Skeletal muscle satellite cell (primary cell): ENCODE data around the gene FAM72C. TPM values are rescaled to one million over a fixed set of nuclear protein-coding genes. Genes with fewer than 3 reads are reported as not detected.
"Not testable (repeated sequence)": the region's sequence is repeated elsewhere in the genome, so short reads cannot be mapped to it uniquely, and the experiment has no call there.

Experiments
- H3K27me3 ChIP-seq: 2 replicates; pipeline ENCODE4 v1.7.0; 2013; ENCODE audit warnings: low read length; ENCODE audit not compliant: control insufficient read depth, insufficient read depth
- H3K36me3 ChIP-seq: 2 replicates; pipeline ENCODE4 v1.7.0; 2013; ENCODE audit warnings: mild to moderate bottlenecking, control low read depth, low read length; ENCODE audit not compliant: insufficient read depth
- H3K4me1 ChIP-seq: 2 replicates; pipeline ENCODE4 v1.7.0; 2013; ENCODE audit warnings: low read length; ENCODE audit not compliant: control insufficient read depth, insufficient read depth
- H3K4me2 ChIP-seq: 2 replicates; pipeline ENCODE4 v1.7.0; 2013; ENCODE audit warnings: mild to moderate bottlenecking, low read length
- H3K4me3 ChIP-seq: 2 replicates; pipeline ENCODE4 v1.7.0; 2013; ENCODE audit warnings: low read length
- H3K9ac ChIP-seq: 2 replicates; pipeline ENCODE4 v1.7.0; 2013; ENCODE audit warnings: mild to moderate bottlenecking, low read depth, low read length, moderate library complexity
- H3K9me3 ChIP-seq: replicated peaks from 2 replicates; pipeline ENCODE4 v1.7.0; 2013; ENCODE audit warnings: mild to moderate bottlenecking, control low read depth, low read length
- small RNA-seq: library from RNA; depleted of rRNA; stranded (forward); fragments of <200 nt; gene quantifications from one replicate; pipeline ENCODE3, GENCODE V24; 2012

Gene FAM72C

DNA sequence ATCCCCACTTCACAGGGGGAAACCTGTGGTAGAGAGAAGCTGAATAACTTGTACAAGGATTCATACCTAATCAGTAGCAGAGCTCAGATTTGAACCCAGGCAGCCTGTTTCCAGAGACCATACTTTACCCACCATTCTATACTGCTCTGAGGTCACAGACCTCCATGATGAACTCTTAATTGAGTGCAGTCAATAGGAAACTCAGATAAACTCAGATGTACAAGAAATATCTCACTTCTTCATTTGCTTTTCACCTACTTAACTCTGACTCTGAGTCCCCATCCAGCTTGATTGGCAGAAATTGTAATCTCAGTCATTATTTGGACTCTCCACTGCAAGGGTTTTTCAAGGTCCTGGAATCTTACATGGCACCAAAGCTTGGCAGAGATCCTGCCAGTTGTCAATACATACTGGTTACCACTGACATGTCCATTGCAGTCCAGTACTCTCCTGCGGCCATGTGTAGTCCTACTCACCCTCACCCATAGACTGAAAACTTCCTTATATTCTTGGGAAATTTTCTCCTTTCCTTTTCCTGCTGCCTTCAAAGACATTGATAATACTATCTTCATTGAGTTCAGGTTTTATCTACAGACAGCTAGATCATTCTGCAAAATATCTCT lies 29.4 kb downstream of the FAM72C start:
- H3K27me3 ChIP-seq, H3K36me3 ChIP-seq, H3K4me2 ChIP-seq, H3K9ac ChIP-seq, H3K9me3 ChIP-seq, H3K4me1 ChIP-seq, H3K4me3 ChIP-seq: not testable (repeated sequence)

DNA sequence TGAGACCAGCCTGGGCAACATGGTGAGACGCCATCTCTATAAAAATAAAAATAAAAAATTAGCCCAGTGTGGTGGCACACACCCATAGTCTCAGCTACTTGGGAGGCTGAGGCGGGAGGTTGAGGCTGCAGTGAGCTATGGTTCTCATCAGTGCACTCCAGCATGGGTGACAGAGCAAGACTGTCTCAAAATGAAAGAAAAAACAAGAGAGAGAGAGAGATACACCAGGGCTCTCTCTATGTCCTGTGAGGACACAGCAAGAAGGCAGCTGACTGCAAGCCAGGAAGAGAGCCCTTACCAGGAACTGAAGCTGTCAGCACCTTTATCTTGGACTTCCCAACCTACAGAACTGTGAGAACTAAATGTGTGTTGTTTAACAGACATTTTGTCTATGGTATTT lies 32.1 kb downstream of the FAM72C start:
- not testable (repeated sequence) for H3K9me3 ChIP-seq, H3K4me3 ChIP-seq, H3K27me3 ChIP-seq, H3K36me3 ChIP-seq, H3K4me1 ChIP-seq, H3K4me2 ChIP-seq, H3K9ac ChIP-seq

- H3K4me1 ChIP-seq, H3K9me3 ChIP-seq, H3K4me2 ChIP-seq, H3K4me3 ChIP-seq, H3K9ac ChIP-seq, H3K36me3 ChIP-seq, H3K27me3 ChIP-seq: not testable (repeated sequence)
These were observed 32.9 kb downstream of the FAM72C start for GRCh38 chr1:143938922-143939321.

DNA sequence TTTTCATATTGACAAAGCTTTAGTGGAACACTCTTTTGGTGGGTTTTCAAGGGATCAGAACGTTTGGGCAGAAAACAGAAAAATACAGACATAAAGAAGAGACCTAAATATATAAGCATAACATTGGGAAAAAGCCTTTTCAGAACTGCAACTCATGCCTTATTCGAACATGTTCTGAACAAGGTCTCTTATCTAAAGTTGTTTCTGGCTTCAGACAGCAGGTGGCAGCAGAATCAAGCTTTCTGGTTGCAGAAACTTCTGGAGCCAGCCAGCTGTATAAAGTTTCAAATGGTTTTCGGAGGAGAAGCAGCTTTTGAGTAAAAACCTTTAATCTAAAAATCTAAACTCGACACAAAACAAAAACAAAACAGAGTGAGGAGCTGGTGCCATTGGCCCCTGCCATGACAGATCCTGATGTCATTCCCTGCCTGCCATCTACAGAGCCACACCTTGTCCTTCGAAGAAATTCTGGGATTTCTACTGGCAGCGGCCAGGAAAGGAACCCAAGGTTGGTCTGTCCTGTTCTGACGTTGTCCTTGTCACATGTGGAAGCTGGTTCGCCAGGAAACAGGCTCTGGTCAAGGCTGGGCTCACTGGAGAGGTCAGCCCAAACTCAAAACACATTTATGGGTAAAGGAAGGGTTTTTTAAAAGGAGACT lies 35.2 kb downstream of the FAM72C start:
- not testable (repeated sequence) for H3K4me3 ChIP-seq, H3K9ac ChIP-seq, H3K36me3 ChIP-seq, H3K9me3 ChIP-seq, H3K27me3 ChIP-seq, H3K4me2 ChIP-seq, H3K4me1 ChIP-seq

DNA sequence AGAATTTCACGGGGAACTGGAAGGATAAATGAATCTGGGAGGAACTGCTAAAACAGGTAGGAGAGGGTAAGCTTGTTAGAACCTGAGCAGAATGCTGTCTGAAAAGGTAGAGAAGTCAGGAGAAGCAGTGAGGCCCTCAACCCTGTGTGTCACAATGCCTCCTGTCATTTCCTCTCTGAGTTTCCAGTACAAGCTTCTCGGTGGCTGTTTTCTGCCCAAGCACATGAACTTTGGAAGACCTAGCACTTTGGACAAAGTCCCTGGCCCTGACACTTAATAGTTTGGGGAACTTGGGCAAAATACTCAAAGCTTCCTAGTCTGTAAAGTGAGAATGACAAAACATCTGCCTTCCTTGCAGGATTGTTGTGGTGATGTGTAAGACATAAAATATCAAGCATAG lies 52.7 kb downstream of the FAM72C start:
- not testable (repeated sequence) for H3K4me2 ChIP-seq, H3K9me3 ChIP-seq, H3K4me1 ChIP-seq, H3K27me3 ChIP-seq, H3K4me3 ChIP-seq, H3K9ac ChIP-seq, H3K36me3 ChIP-seq

GRCh38 chr1:143918552-143918951 lies 53.2 kb downstream of the FAM72C start:
- not testable (repeated sequence) for H3K4me1 ChIP-seq, H3K4me3 ChIP-seq, H3K9me3 ChIP-seq, H3K36me3 ChIP-seq, H3K27me3 ChIP-seq, H3K9ac ChIP-seq, H3K4me2 ChIP-seq

DNA sequence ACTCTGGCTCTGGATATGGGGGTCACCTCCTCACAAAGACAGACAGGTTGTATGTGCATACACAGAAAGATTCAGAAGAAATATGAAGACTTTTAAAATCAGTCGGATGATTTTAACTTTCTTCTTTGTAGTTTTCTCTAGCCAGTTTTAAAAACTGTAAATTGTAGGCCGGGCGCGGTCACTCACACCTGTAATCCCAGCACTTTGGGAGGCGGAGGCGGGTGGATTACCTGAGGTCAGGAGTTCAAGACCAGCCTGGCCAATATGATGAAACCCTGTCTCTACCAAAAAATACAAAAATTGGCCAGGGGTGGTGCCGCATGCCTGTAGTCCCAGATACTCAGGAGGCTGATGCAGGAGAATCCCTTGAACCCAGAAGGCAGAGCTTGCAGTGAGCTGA lies 58.1 kb downstream of the FAM72C start:
- H3K27me3 ChIP-seq, H3K9ac ChIP-seq, H3K4me3 ChIP-seq, H3K4me2 ChIP-seq, H3K4me1 ChIP-seq, H3K9me3 ChIP-seq, H3K36me3 ChIP-seq: not testable (repeated sequence)

Small RNA genes within 50 kb of the gene (small RNA-seq; reads per million reads assigned to genes)
- not detected for gene HIST2H3PS2
